GM12878 (cell line): Measurements from ENCODE around the gene NDST4.

Experiments used
- CTCF ChIP-seq, 3 experiments: IDR thresholded peaks in 2 of 3; conservative IDR thresholded peaks in 1 of 3; 2 replicates each; pipeline ENCODE4 v1.5.1; 2011; ENCODE audit warnings: low read depth in 3 of 3, low read length in 3 of 3, mild to moderate bottlenecking in 3 of 3, control low read depth in 2 of 3, moderate library complexity in 2 of 3, inconsistent platforms in 1 of 3, mixed read lengths in 1 of 3; ENCODE audit not compliant: control insufficient read depth in 2 of 3, insufficient read depth in 1 of 3; ENCODE audit errors: extremely low read depth in 1 of 3
- MAX ChIP-seq: IDR thresholded peaks from 2 replicates; pipeline ENCODE4 v1.6.1; 2012; ENCODE audit warnings: low read depth, low read length, improper control_type of control experiment
- MEF2A ChIP-seq: IDR thresholded peaks from 2 replicates; pipeline ENCODE4 v1.6.1; 2011; ENCODE audit warnings: low read depth, mild to moderate bottlenecking, low read length, moderate library complexity; ENCODE audit not compliant: insufficient read depth
- MYC ChIP-seq: IDR thresholded peaks from 2 replicates; pipeline ENCODE4 v1.6.1; 2011; ENCODE audit warnings: mild to moderate bottlenecking, low read length, moderate library complexity, inconsistent platforms; ENCODE audit not compliant: insufficient read depth, insufficient replicate concordance, insufficient read length, severe bottlenecking
- NBN ChIP-seq: fragments of 450-650 bp; IDR thresholded peaks from 2 replicates; pipeline ENCODE4 v1.6.1; 2016
- PKNOX1 ChIP-seq: fragments of 450-650 bp; IDR thresholded peaks from 2 replicates; pipeline ENCODE4 v1.6.1; 2016; ENCODE audit warnings: mild to moderate bottlenecking
- RBBP5 ChIP-seq: fragments of 200-600 bp; sonication (generic); conservative IDR thresholded peaks from 2 replicates; pipeline ENCODE4 v1.6.1; 2016
- TAF1 ChIP-seq: IDR thresholded peaks from 2 replicates; pipeline ENCODE4 v1.6.1; 2011; ENCODE audit warnings: mild to moderate bottlenecking, low read depth, low read length, borderline replicate concordance
- TCF7 ChIP-seq: IDR thresholded peaks from 2 replicates; pipeline ENCODE4 v1.6.1; 2014; ENCODE audit warnings: antibody characterized with exemption, borderline replicate concordance
- YY1 ChIP-seq: IDR thresholded peaks from 2 replicates; pipeline ENCODE4 v1.6.1; 2011; ENCODE audit warnings: low read depth, mild to moderate bottlenecking, low read length
- ZNF622 ChIP-seq: fragments of 450-650 bp; IDR thresholded peaks from 2 replicates; pipeline ENCODE4 v1.6.1; 2017; ENCODE audit warnings: mild to moderate bottlenecking, inconsistent platforms
- TF ChIP-seq, protein P1 (sequence below): fragments of 450-650 bp; formaldehyde crosslinking; IDR thresholded peaks from 2 replicates; pipeline ENCODE4 v1.4.0; 2020; ENCODE audit warnings: mild to moderate bottlenecking, moderate library complexity

- TF ChIP-seq CTCF (IDR thresholded peaks at IDR 0.05 in 2 of 3, conservative IDR thresholded peaks at IDR 0.05 in 1 of 3; ENCODE audit: control insufficient read depth in 2 of 3, extremely low read depth in 1 of 3, insufficient read depth in 1 of 3, low read depth in 3 of 3, low read length in 3 of 3) = peak; percentile 18 to 37 (median 25); a peak in 4 of 6 replicates
- no peak for TF ChIP-seq NBN
- TF ChIP-seq ZNF622 = no peak
- TF ChIP-seq, protein P1, sequence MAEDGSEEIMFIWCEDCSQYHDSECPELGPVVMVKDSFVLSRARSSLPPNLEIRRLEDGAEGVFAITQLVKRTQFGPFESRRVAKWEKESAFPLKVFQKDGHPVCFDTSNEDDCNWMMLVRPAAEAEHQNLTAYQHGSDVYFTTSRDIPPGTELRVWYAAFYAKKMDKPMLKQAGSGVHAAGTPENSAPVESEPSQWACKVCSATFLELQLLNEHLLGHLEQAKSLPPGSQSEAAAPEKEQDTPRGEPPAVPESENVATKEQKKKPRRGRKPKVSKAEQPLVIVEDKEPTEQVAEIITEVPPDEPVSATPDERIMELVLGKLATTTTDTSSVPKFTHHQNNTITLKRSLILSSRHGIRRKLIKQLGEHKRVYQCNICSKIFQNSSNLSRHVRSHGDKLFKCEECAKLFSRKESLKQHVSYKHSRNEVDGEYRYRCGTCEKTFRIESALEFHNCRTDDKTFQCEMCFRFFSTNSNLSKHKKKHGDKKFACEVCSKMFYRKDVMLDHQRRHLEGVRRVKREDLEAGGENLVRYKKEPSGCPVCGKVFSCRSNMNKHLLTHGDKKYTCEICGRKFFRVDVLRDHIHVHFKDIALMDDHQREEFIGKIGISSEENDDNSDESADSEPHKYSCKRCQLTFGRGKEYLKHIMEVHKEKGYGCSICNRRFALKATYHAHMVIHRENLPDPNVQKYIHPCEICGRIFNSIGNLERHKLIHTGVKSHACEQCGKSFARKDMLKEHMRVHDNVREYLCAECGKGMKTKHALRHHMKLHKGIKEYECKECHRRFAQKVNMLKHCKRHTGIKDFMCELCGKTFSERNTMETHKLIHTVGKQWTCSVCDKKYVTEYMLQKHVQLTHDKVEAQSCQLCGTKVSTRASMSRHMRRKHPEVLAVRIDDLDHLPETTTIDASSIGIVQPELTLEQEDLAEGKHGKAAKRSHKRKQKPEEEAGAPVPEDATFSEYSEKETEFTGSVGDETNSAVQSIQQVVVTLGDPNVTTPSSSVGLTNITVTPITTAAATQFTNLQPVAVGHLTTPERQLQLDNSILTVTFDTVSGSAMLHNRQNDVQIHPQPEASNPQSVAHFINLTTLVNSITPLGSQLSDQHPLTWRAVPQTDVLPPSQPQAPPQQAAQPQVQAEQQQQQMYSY (CRISPR knock-in tag) = no peak
- no peak for TF ChIP-seq TCF7
- TF ChIP-seq RBBP5 = no peak
- no peak for TF ChIP-seq TAF1
- TF ChIP-seq MYC = no peak
- TF ChIP-seq YY1 = no peak
- no peak for TF ChIP-seq MAX
- TF ChIP-seq PKNOX1 = no peak
- TF ChIP-seq MEF2A = no peak
These were observed 333.2 kb downstream of the NDST4 start for GRCh38 chr4:114780205-114780604.
